K562 (cell line): ENCODE data around the gene MTREX. TPM values are rescaled to one million over a fixed set of nuclear protein-coding genes. Genes with fewer than 3 reads are reported as not detected.

Experiments used
- ATAC-seq: fragments of 200-7000 bp; cut with Tn5 transposase; 3 replicates; pipeline ENCODE4 v1.9.1; 2020; ENCODE audit warnings: moderate library complexity
- BruUV-seq: library from RNA; stranded (reverse); fragments of 400-500 nt; replicated peaks from 2 replicates; lab custom pipeline; 2021; lab: Mats Ljungman, UMichigan
- CTCF ChIA-PET: fragments of 300-600 bp; formaldehyde crosslinking; extraction: SDS; loops from one replicate; lab custom pipeline; 2021; ENCODE audit warnings: low intra/inter-chr PET ratio; lab: Yijun Ruan, JAX
- POLR2A ChIA-PET: fragments of 300-600, 350-650 bp; sonication (Branson Sonifier 250); formaldehyde crosslinking; extraction: SDS; loops from one replicate; lab custom pipeline; 2021; ENCODE audit warnings: antibody characterized with exemption, inconsistent platforms; lab: Yijun Ruan, JAX
- DNase-seq, 4 experiments: peaks; one replicate each; pipeline versions ENCODE4 v3.0.0 to v3.0.0-alpha.2; 2011 to 2018; ENCODE audit warnings: low spot score in 3 of 4, mixed read lengths in 3 of 4; ENCODE audit errors: extremely low read depth in 1 of 4
- FAIRE-seq: peaks from 2 replicates; lab custom pipeline; 2011; peaks lifted over from hg19 to GRCh38; lab: Jason Lieb, UNC
- H2AFZ ChIP-seq: 2 replicates; pipeline ENCODE4 v1.6.0; 2011; ENCODE audit warnings: low read depth, low read length, control low read depth, inconsistent platforms
- H3K27ac ChIP-seq: fragments of 200-600 bp; 3 replicates; pipeline ENCODE4 v1.8.0; 2011; ENCODE audit warnings: low read depth, mild to moderate bottlenecking, control low read depth, inconsistent platforms, low read length, moderate library complexity, mixed read lengths; ENCODE audit errors: extremely low read depth
- H3K27me3 ChIP-seq, 2 experiments: fragments of 300-600 bp in 1 of 2; 2 replicates in 1 of 2; 3 replicates in 1 of 2; pipeline versions ENCODE4 v1.6.0 to v1.8.0; 2011; ENCODE audit warnings: inconsistent platforms in 2 of 2, low read length in 2 of 2, mild to moderate bottlenecking in 1 of 2, mixed read lengths in 1 of 2, moderate library complexity in 1 of 2; ENCODE audit not compliant: control insufficient read depth in 2 of 2, insufficient read depth in 2 of 2
- H3K36me3 ChIP-seq: fragments of 300-600 bp; 3 replicates; pipeline ENCODE4 v1.8.0; 2011; ENCODE audit warnings: mild to moderate bottlenecking, low read length, inconsistent platforms; ENCODE audit not compliant: control insufficient read depth, insufficient read depth
- H3K4me1 ChIP-seq, 2 experiments: fragments of 200-600 bp in 1 of 2; replicated peaks in 1 of 2; 2 replicates in 1 of 2; 3 replicates in 1 of 2; pipeline versions ENCODE4 v1.5.1 to v1.8.0; 2011; ENCODE audit warnings: inconsistent platforms in 2 of 2, low read length in 2 of 2, mild to moderate bottlenecking in 1 of 2, mixed read lengths in 1 of 2, moderate library complexity in 1 of 2; ENCODE audit not compliant: control insufficient read depth in 2 of 2, insufficient read depth in 2 of 2
- H3K4me2 ChIP-seq: 2 replicates; pipeline ENCODE4 v1.6.1; 2011; ENCODE audit warnings: low read length, control low read depth, inconsistent platforms, mixed read lengths; ENCODE audit not compliant: insufficient read depth
- H3K4me3 ChIP-seq: fragments of 200-600 bp; sonication (generic), shearing (Covaris generic); 2 replicates; pipeline ENCODE4 v1.5.1; 2016; ENCODE audit warnings: control low read depth, inconsistent platforms
- H3K79me2 ChIP-seq: fragments of 200-600 bp; 3 replicates; pipeline ENCODE4 v1.8.0; 2011; ENCODE audit warnings: low read length, inconsistent platforms; ENCODE audit not compliant: control insufficient read depth, insufficient read depth
- H3K9ac ChIP-seq, 2 experiments: 2 replicates each; pipeline versions ENCODE4 v1.6.0 to v1.6.1; 2011; ENCODE audit warnings: low read depth in 2 of 2, low read length in 2 of 2, control low read depth in 1 of 2, inconsistent platforms in 1 of 2, mild to moderate bottlenecking in 1 of 2, mixed read lengths in 1 of 2; ENCODE audit not compliant: insufficient read depth in 1 of 2
- H3K9me1 ChIP-seq: one replicate; pipeline ENCODE4 v1.6.0; 2011; ENCODE audit warnings: inconsistent platforms, mild to moderate bottlenecking, low read length, moderate library complexity; ENCODE audit not compliant: control insufficient read depth, insufficient read depth
- H3K9me3 ChIP-seq: replicated peaks from 2 replicates; pipeline ENCODE4 v1.5.1; 2011; ENCODE audit warnings: low read depth, low read length, inconsistent platforms; ENCODE audit not compliant: control insufficient read depth, insufficient read depth
- H4K20me1 ChIP-seq: replicated peaks from 2 replicates; pipeline ENCODE4 v1.6.1; 2011; ENCODE audit warnings: low read length, inconsistent platforms, mixed read lengths; ENCODE audit not compliant: control insufficient read depth, insufficient read depth
- AFF4 ChIP-seq: sonication (generic); formaldehyde crosslinking; IDR thresholded peaks from 2 replicates; pipeline ENCODE4 v1.8.0; 2023; ENCODE audit warnings: mild to moderate bottlenecking, missing genetic modification reagents
- EZH2 ChIP-seq: IDR thresholded peaks from 2 replicates; pipeline ENCODE4 v1.6.1; 2012; ENCODE audit warnings: low read depth, mild to moderate bottlenecking, inconsistent platforms, low read length, borderline replicate concordance
- FOXP4 ChIP-seq: sonication (generic); formaldehyde crosslinking; IDR thresholded peaks from 2 replicates; pipeline ENCODE4 v1.8.0; 2022; ENCODE audit warnings: mild to moderate bottlenecking, missing genetic modification reagents, borderline replicate concordance
- KLF13 ChIP-seq: fragments of 450-650 bp; IDR thresholded peaks from 2 replicates; pipeline ENCODE4 v1.6.1; 2016; ENCODE audit warnings: missing genetic modification characterization, low read depth, mild to moderate bottlenecking, missing compliant biosample characterization, moderate library complexity, borderline replicate concordance
- L3MBTL2 ChIP-seq: fragments of 450-650 bp; IDR thresholded peaks from 2 replicates; pipeline ENCODE4 v1.6.1; 2016; ENCODE audit warnings: mild to moderate bottlenecking, moderate library complexity
- PTTG1 ChIP-seq: fragments of 450-650 bp; IDR thresholded peaks from 2 replicates; pipeline ENCODE4 v1.6.1; 2016; ENCODE audit warnings: low read depth, mild to moderate bottlenecking, missing genetic modification characterization, missing compliant biosample characterization
- RBBP5 ChIP-seq: fragments of 200-600 bp; sonication (generic); IDR thresholded peaks from 2 replicates; pipeline ENCODE4 v1.6.1; 2012; ENCODE audit warnings: borderline replicate concordance, mild to moderate bottlenecking, low read length, control low read depth, inconsistent platforms; ENCODE audit not compliant: insufficient read depth, poor library complexity, severe bottlenecking
- VEZF1 ChIP-seq: fragments of 200-800 bp; sonication (Bioruptor generic); IDR thresholded peaks from 2 replicates; pipeline ENCODE4 v1.6.1; 2017; ENCODE audit warnings: missing genetic modification characterization, missing compliant biosample characterization
- WGBS: fragments of 100-300 bp; shearing (Covaris generic); methylation state at CpG from one replicate; pipeline ENCODE4 v1.1.6; 2016; ENCODE audit warnings: low coverage, mixed read lengths; ENCODE audit not compliant: insufficient coverage; ENCODE audit errors: missing lambda C conversion rate; 5-methylcytosine and 5-hydroxymethylcytosine counted together
- in situ Hi-C: fragments of 300-500 bp; cut with MboI; formaldehyde crosslinking; loops from 4 replicates; pipeline ENCODE4 v1.15.0; 2018; ENCODE audit warnings: inconsistent platforms, mixed read lengths
- intact Hi-C: fragments of 100-400 bp; cut with micrococcal nuclease; formaldehyde crosslinking; loops from 2 replicates; pipeline ENCODE4 v1.14.2; 2022
- polyA plus RNA-seq, 8 experiments: library from polyadenylated mRNA; depleted of rRNA in 4 of 8; stranded (reverse) in 5 of 8; unstranded in 3 of 8; fragments of >200 nt; fragmentation: Nextera tagmentation in 2 of 8; fragmentation: Illumina TruSeq in 1 of 8; extraction: Ambion mirVana in 2 of 8; extraction: Trizol in 1 of 8; gene quantifications; 2 replicates each; pipeline versions ENCODE4 v1.2.1 to v1.2.3, GENCODE V29; 2011 to 2014; ENCODE audit warnings: inconsistent platforms in 1 of 8, missing spikeins in 1 of 8
- total RNA-seq, 7 experiments: library from RNA; depleted of rRNA in 6 of 7; stranded (reverse); fragments of >200 nt in 6 of 7; fragmentation: Illumina TruSeq in 2 of 7; extraction: Trizol in 2 of 7; gene quantifications; 2 replicates each; pipeline versions ENCODE4 v1.2.1 to v1.2.3, GENCODE V29; 2011 to 2021; ENCODE audit warnings: low replicate concordance in 1 of 7
- TF ChIP-seq, protein P1 (sequence below), 3 experiments: fragments of 200-800 bp in 1 of 3; sonication (Bioruptor generic) in 1 of 3; sonication (generic) in 1 of 3; formaldehyde crosslinking in 1 of 3; IDR thresholded peaks; 2 replicates each; pipeline versions ENCODE4 v1.6.1 to v1.8.0; 2016 to 2022; ENCODE audit warnings: mild to moderate bottlenecking in 2 of 3, missing compliant biosample characterization in 2 of 3, missing genetic modification characterization in 2 of 3, missing genetic modification reagents in 1 of 3

Gene MTREX
- total and polyA plus RNA-seq, 9 of the 15 experiments (the other 6 are each of a cell fraction or from before 2014, with no cell fraction given), result 52.9 to 193 (median 150) TPM

DNA sequence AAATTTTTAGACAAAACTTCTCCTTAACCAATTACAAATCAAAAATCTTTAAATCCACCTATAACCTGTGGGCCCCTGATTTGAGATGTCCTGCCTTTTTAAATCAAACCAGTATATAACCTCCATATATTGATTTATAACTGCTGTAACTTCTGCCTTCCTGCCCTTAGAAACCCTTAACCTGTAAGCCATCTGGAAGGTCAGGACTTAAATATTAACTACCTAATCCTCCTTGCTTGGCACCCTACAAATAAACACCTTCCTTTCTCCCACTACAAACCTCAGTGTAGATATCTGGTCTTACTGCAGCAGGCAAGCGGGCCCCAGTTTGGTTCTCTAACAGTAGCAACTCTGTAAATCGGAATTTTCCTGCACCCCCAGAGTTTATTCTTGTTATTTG lies 83.9 kb downstream of the MTREX start:
- no peaks in the 10 kb centered on the region for H3K27me3 ChIP-seq
- DNase-seq (no peak), ATAC-seq (no peak), FAIRE-seq (no peak)
- no peak overlapping the region for H3K27ac ChIP-seq
- H3K4me2 ChIP-seq, result no peak overlapping the region
- H3K4me3 ChIP-seq, result no peak overlapping the region
- H4K20me1 ChIP-seq, result no peaks in the 10 kb centered on the region
- H3K9ac ChIP-seq, result no peak overlapping the region
- 100% methylated on average over 2 of the region's 2 CpGs for WGBS
- TF ChIP-seq, protein P1, sequence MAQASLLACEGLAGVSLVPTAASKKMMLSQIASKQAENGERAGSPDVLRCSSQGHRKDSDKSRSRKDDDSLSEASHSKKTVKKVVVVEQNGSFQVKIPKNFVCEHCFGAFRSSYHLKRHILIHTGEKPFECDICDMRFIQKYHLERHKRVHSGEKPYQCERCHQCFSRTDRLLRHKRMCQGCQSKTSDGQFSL (CRISPR knock-in tag; IDR thresholded peaks at IDR 0.05), result no peak
- TF ChIP-seq, protein P1 (tag; IDR thresholded peaks at IDR 0.05), result no peak
- TF ChIP-seq RBBP5, result no peak
- no peak for TF ChIP-seq FOXP4 (CRISPR knock-in tag)
- TF ChIP-seq L3MBTL2, result no peak
- TF ChIP-seq AFF4 (CRISPR knock-in tag), result no peak
- no peak for TF ChIP-seq KLF13 (tag)
- no peak for TF ChIP-seq VEZF1 (CRISPR knock-in tag)
- TF ChIP-seq EZH2, result no peak
- no peak for TF ChIP-seq PTTG1 (tag)
- no TSS peak for BruUV-seq
- H2AFZ ChIP-seq, result no peak overlapping the region
- no peaks in the 10 kb centered on the region for H3K9me1 ChIP-seq
- H3K9me3 ChIP-seq, result no peaks in the 10 kb centered on the region
- CTCF ChIA-PET, result no interaction called here
- in situ Hi-C loops, result no loop called here
- H3K79me2 ChIP-seq, result peaks cover 6% of the 10 kb centered on the region; the same call in 2 of the 3 replicates
- POLR2A ChIA-PET, result no interaction called here
- peaks cover 5 to 19% of the 10 kb centered on the region in 2 experiments; a peak in 4 of 5 replicates for H3K4me1 ChIP-seq
- intact Hi-C loops, result no loop called here
- H3K36me3 ChIP-seq, result peaks cover 84% of the 10 kb centered on the region
